NCI-H1930 (cell line): ENCODE data around the gene DOK5.

Experiments used
- DNase-seq, 2 experiments: peaks; one replicate each; lab custom pipeline; 2025; lab: John Stamatoyannopoulos, UW

DOK5 gene

GRCh38 chr20:54559890-54560289, 84.5 kb downstream of the DOK5 start:
- no peak for DNase-seq

- no peak for DNase-seq
These were observed 85.0 kb downstream of the DOK5 start for GRCh38 chr20:54560357-54560756.

- no peak for DNase-seq
These were observed 89.9 kb downstream of the DOK5 start for GRCh38 chr20:54565255-54565654.

- no peak for DNase-seq
These were observed 90.8 kb downstream of the DOK5 start for GRCh38 chr20:54566031-54566688.

DNA sequence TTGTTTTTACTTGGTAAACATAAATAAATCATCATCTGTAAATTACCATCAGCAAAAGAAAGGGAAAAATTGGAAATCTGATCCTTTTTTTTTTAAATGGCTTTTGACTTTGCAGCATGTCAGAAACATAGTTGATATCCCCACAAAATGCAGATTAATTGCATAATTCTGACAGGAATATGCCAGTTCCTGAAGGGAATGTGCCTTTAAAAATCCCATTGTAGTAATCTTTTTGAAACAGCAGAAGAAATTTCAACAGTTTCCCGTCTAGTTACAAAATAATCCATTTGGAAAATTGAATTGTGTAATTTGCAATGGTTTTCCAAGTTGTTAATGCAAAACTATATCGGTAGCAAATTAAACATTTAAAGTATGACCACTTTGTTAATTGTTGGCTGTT, 95.2 kb downstream of the DOK5 start:
- DNase-seq = no peak

DNA sequence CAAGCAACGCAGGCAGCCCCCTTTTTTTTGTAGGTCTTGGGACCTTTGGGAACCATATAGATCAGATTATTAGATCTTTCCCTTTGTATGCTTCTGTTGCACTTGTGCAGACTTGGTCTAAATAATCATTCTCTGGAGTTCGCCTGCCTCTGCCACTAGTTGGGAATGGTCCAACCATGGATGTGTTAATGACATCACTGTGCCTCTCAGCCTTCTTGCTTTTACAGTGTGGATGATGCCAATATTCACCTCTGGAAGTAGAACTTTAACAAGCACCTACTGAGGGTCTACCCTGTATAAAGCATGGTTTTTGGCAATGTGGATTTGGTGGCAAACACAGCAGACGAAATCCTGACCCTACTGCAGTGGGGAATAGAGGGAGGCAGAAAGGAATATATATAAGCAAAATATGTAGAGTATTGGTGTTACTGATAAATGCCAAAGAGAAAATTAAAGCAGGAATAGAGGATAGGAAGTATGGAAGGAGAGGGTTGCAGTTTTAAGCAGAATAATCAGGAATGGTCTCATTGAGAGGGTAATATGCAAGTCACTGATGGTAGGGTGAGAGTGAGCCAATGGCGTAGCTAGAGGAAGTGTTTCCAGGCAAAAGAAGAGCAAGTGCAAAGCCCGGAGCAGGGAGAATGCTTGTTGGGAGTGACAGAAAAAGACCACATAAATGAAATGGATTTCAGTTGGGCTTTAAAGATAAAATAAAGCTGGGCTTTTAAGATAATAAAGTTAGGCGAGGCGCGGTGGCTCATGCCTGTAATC, 97.5 kb downstream of the DOK5 start:
- no peak for DNase-seq

GRCh38 chr20:54573838-54574237, 98.4 kb downstream of the DOK5 start:
- DNase-seq = no peak

DNA sequence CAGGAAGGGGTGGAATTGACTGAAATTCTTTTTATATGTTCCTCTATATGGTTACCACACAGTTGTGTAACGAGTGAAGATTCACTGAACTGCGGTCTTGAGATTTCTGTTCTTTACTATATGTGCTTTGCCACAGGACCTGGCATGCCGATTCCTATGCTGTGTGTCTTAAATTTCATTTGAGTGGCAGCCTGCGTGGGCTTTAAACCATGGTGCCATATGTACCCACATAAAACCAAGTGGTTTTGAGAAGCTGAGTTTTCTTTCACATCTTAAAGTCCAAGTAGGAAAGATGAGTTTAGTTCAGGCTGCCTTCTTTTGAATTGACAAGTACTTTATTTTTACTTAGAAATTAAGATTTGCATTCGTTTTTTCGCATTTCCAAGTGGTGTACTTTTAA, 101.1 kb downstream of the DOK5 start:
- no peak for DNase-seq

GRCh38 chr20:54577637-54578036, 102.2 kb downstream of the DOK5 start:
- no peak for DNase-seq

- DNase-seq = no peak
These were observed 109.8 kb downstream of the DOK5 start for GRCh38 chr20:54585217-54585616.

- DNase-seq = no peak
These were observed 112.0 kb downstream of the DOK5 start for GRCh38 chr20:54587408-54587807.

DNA sequence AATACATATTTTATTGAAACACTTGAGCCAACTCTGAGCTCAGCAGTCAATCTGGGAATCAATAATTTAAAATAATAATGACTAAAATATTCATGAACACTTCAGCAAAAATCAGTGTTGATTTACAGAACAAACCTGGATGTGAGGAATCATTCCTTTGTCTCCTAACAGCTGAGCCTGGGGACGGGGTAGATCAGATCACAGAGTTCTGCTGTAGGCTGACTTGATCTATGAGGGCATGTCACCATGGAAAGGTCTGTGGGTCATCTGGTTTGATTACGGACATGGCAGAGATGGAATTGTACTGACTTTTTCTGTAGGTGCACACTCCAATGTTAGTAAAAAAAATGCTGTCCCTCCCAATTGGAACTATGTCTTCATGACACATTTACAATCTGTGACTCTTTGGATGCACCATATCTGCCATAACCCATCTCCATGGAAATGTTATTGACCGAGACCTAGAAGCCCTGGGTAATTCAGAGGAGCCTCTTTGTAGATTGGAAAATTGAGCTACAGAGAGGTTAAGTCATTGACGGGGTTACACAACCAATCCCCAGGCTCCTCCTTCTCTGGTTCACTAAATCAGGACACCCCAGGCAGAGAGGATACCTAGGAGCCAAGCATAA, 114.1 kb downstream of the DOK5 start:
- no peak for DNase-seq

GRCh38 chr20:54590856-54591255, 115.5 kb downstream of the DOK5 start:
- DNase-seq = no peak

- DNase-seq = no peak
These were observed 121.3 kb downstream of the DOK5 start for GRCh38 chr20:54596651-54597050.

- no peak for DNase-seq
These were observed 123.0 kb downstream of the DOK5 start for GRCh38 chr20:54598352-54598751.

GRCh38 chr20:54600634-54601033, 125.2 kb downstream of the DOK5 start:
- no peak for DNase-seq

GRCh38 chr20:54601831-54602515, 126.6 kb downstream of the DOK5 start:
- no peak for DNase-seq

GRCh38 chr20:54605319-54605718, 129.9 kb downstream of the DOK5 start:
- no peak for DNase-seq

GRCh38 chr20:54606380-54606779, 131.0 kb downstream of the DOK5 start:
- no peak for DNase-seq

GRCh38 chr20:54608039-54608745, 132.8 kb downstream of the DOK5 start:
- DNase-seq = no peak

DNA sequence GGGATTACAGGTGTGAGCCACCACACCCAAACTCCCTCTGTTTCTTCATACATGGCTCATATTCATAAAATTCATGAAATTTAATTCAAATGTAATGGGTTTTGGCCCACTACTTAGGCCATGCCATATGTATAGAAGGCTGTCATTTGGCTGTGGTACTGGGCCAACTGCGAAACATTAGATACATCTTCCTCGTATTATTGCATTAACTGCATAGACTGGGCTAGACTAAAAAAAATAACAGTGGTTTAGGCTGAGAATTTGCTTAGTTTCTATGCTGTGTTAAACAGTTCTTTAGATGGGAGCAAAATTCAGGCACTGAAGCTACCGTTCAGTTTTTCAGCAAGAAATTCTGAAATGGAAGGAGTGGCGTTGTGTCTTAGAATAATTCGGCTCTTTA, 133.6 kb downstream of the DOK5 start:
- DNase-seq = no peak
